H1 (cell line): Measurements from ENCODE around the gene FPGS. TPM values are rescaled to one million over a fixed set of nuclear protein-coding genes. Genes with fewer than 3 reads are reported as not detected.
A peak's percentile ranks its signal among the peaks of the same experiment; 100 is the strongest.

ENCODE experiments used
- CHD1 ChIP-seq: IDR thresholded peaks from 2 replicates; pipeline ENCODE4 v1.6.1; 2012; ENCODE audit warnings: low read depth, low read length, improper control_type of control experiment
- CHD7 ChIP-seq: fragments of 300-600 bp; sonication (generic); IDR thresholded peaks from 2 replicates; pipeline ENCODE4 v1.7.1; 2012; ENCODE audit warnings: low read length, moderate library complexity, mild to moderate bottlenecking, inconsistent platforms; ENCODE audit not compliant: insufficient replicate concordance
- POLR2A ChIP-seq, 2 experiments: IDR thresholded peaks; 1 replicate in 1 of 2; 2 replicates in 1 of 2; pipeline ENCODE4 v1.6.1; 2011; ENCODE audit warnings: low read depth in 2 of 2, low read length in 2 of 2, mild to moderate bottlenecking in 2 of 2; ENCODE audit errors: control extremely low read depth in 1 of 2
- POU5F1 ChIP-seq: IDR thresholded peaks from 2 replicates; pipeline ENCODE4 v1.6.1; 2011; ENCODE audit warnings: low read depth, mild to moderate bottlenecking, low read length, moderate library complexity
- RAD21 ChIP-seq, 2 experiments: IDR thresholded peaks in 1 of 2; conservative IDR thresholded peaks in 1 of 2; 2 replicates each; pipeline ENCODE4 v1.6.1; 2011; ENCODE audit warnings: low read depth in 2 of 2, low read length in 2 of 2, improper control_type of control experiment in 1 of 2, inconsistent platforms in 1 of 2, mild to moderate bottlenecking in 1 of 2, moderate library complexity in 1 of 2
- RBBP5 ChIP-seq: IDR thresholded peaks from 2 replicates; pipeline ENCODE4 v1.7.1; 2012; ENCODE audit warnings: low read depth, mild to moderate bottlenecking, inconsistent platforms, low read length, moderate library complexity, borderline replicate concordance
- SP4 ChIP-seq: IDR thresholded peaks from 2 replicates; pipeline ENCODE4 v1.6.1; 2012; ENCODE audit warnings: low read length, inconsistent platforms
- SUZ12 ChIP-seq: fragments of 200-600 bp; sonication (generic); IDR thresholded peaks from 2 replicates; pipeline ENCODE4 v1.6.1; 2012; ENCODE audit warnings: mild to moderate bottlenecking, inconsistent platforms, low read length, moderate library complexity, mixed read lengths
- polyA plus RNA-seq, 7 experiments: library from polyadenylated mRNA; depleted of rRNA in 3 of 7; stranded (reverse) in 5 of 7; unstranded in 2 of 7; fragments of >200 nt in 5 of 7; fragments of 200-250 nt in 2 of 7; gene quantifications; 1 replicate in 5 of 7; 2 replicates in 1 of 7; 4 replicates in 1 of 7; pipeline versions ENCODE4 v1.2.1 to v1.2.3, GENCODE V29; 2011 to 2013; ENCODE audit warnings: missing spikeins in 2 of 7, mixed read lengths in 2 of 7
- total RNA-seq: library from RNA; stranded (reverse); fragmentation: NEBNext Ultra II Directional; extraction: Animal tissue kit (Norgen Biotek cat#: 25700); gene quantifications from 2 replicates; pipeline ENCODE4 v1.2.1, GENCODE V29; 2021
- TF ChIP-seq, protein P1 (sequence below): IDR thresholded peaks from 2 replicates; pipeline ENCODE4 v1.6.1; 2012; ENCODE audit warnings: inconsistent platforms

FPGS gene
- total and polyA plus RNA-seq, 2 of the 8 experiments (the other 6 are each of a cell fraction or from before 2014, with no cell fraction given) = 62.4 to 83.0 TPM

DNA sequence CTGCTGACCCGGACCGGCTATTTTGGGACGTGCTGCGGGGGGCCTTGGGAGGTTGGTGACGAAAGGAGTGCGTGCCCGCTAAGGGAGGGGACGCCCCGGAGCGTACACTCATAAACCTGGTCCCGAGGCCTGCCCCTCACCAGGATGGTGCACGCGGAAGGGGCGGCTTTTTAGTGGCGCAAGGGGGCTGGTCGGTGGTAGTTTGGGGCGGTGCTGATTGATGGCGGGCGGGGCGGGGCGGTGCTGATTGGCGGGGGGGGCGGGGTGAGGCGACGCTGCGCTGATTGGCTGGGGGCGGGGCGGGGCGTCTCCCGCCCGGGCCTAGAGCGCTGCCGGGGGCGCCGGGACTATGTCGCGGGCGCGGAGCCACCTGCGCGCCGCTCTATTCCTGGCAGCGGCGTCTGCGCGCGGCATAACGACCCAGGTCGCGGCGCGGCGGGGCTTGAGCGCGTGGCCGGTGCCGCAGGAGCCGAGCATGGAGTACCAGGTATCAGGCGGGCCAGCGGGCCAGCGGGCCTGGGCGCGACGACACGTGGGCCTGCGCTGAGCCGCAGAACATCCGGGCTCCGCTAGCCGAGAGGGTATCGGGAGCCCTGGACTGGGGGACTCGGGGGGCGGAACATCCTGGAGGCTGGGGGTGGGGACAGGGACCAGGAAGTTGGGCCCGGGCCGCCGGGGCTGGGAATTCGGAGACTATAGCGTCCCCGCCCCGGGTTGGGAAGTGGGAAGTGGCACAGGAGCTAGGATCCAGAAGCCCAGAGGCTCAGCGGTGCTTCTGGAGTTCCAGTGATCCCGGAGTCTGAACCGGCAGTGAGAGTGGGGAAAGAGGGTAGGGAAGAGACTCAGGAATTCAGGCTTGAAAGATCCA, at the start of gene FPGS (continued):
- no peak for TF ChIP-seq CHD7
- TF ChIP-seq SUZ12 = no peak
- TF ChIP-seq CHD1 = no peak
- TF ChIP-seq POU5F1 = no peak
- no peak; the same call in 1 of the 2 replicates for TF ChIP-seq RBBP5
- no peak for TF ChIP-seq SP4
- TF ChIP-seq RAD21 (IDR thresholded peaks at IDR 0.05 in 1 of 2, conservative IDR thresholded peaks at IDR 0.05 in 1 of 2; ENCODE audit: low read depth in 2 of 2, low read length in 2 of 2) = no peak
- TF ChIP-seq POLR2A (IDR thresholded peaks at IDR 0.05; ENCODE audit: control extremely low read depth in 1 of 2, low read depth in 2 of 2, low read length in 2 of 2) = peak in 1 of 2 experiments; percentile 88; a peak in 2 of 3 replicates
- TF ChIP-seq, protein P1, sequence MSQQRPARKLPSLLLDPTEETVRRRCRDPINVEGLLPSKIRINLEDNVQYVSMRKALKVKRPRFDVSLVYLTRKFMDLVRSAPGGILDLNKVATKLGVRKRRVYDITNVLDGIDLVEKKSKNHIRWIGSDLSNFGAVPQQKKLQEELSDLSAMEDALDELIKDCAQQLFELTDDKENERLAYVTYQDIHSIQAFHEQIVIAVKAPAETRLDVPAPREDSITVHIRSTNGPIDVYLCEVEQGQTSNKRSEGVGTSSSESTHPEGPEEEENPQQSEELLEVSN = peak; percentile 58
